SH-SY5Y (cell line): ENCODE measurements around the gene CREBBP.

Source experiments
- GATA2 ChIP-seq: IDR thresholded peaks from 2 replicates; pipeline ENCODE4 v1.6.1; 2011; ENCODE audit warnings: mild to moderate bottlenecking, low read depth, low read length
- GATA3 ChIP-seq: IDR thresholded peaks from 2 replicates; pipeline ENCODE4 v1.6.1; 2011; ENCODE audit warnings: low read depth, mild to moderate bottlenecking, low read length, moderate library complexity

GRCh38 chr16:3878610-3879009, 1.9 kb downstream of the CREBBP start:
- TF ChIP-seq GATA2 (no peak), GATA3 (no peak)
